ENCODE data around the gene AGBL5.

Gene AGBL5

DNA sequence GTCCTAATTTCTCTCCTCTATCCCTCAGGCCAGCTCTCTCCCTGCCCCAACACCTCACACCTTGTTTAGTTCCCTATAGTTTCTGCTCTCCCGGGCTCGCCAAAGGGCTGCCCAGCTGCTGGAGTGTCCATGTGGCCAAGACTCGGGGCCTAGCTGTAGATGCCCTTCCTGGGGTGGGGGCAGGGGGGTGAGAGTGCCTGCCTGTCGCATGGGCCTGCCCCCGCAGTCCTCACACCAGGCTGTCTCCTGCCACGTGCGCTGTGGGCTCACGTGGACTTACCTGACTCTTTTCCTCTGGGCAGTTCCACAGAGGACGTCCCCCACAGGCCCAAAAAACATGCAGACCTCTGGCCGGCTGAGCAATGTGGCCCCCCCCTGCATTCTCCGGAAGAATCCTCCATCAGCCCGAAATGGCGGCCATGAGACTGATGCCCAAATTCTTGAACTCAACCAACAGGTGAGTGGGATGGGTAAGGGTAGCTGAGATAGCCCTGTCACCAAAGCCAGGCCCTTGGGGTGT lies 26.1 kb upstream of the AGBL5 start:
- DNase-seq: no peak

DNA sequence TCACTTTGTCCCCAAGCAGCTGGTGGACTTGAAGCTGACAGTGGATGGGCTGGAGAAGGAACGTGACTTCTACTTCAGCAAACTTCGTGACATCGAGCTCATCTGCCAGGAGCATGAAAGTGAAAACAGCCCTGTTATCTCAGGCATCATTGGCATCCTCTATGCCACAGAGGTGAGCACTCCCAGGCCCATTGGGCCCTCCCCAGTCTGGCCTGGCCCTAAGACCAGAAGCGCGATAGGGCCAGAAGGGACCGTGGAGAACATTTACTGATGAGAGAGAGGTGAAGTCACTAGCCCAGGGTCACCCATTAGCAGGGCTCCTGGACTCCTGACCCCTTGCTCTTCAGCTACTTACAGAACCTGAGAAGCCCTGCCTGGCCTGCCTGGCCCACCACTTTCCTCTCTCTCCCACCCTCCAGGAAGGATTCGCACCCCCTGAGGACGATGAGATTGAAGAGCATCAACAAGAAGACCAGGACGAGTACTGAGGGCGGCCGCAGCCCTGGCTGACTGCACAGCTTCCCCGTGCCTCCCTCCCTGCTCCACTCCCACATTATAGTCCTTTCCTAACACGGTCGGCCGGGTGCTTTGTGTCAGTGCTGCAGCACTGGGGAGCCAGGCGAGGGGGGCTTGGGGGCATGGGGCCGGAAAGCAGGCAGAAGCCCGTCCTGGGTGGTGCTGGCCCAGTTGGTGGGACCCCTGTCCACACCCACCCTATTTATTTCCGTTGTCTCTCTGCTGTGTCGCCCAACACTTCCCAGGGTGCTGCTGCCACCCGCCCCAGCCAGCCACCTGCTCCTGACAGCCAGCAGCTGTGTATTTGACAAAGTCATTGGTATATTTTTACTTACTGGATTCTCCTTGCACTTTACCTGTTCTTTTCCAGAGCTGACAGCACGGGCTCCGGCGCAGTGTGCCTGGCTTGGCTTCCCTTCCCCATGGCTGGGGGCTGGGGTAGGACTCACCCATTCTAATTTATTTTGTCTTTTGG lies 25.3 kb upstream of the AGBL5 start:
- no peak for DNase-seq

DNA sequence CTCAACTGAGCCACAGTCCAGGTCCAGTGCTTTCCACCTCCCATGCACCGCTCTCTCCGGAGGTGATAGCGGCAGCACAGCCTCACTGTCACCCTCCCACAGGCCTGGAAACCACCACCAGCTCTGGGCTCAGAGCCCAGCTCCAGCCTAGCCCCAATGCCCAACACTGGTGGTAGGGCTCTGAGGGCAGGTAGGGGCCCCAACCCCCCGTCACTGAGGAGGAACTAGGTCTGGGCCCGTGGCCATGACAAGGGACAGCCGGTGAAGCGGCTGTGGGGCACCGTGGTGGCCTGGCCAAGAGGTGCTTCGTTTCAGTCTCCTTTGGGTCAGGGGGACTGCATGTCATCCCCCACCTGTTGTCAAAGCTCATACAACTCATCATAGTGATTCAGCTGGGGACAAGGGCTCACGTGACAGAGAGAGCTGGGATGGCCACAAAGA lies 24.2 kb upstream of the AGBL5 start:
- DNase-seq: no peak

DNA sequence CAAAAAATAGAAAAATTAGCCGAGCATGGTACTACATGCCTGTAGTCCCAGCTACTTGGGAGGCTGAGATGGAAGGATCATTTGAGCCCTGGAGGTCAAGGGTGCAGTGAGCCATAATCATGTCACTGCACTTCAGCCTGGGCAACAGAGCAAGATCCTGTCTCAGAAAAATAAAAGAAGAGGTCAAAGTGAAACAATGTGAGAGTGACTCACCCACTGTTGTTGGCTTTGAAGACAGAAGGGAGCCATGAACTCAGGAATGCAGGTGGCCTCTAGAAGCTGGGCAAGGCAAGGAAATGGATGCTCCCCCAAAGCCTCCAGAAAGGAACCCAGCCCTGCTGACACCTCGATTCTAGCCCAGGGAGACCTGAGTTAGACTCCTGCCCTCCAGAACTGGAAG lies 22.4 kb upstream of the AGBL5 start:
- no peak for DNase-seq

DNA sequence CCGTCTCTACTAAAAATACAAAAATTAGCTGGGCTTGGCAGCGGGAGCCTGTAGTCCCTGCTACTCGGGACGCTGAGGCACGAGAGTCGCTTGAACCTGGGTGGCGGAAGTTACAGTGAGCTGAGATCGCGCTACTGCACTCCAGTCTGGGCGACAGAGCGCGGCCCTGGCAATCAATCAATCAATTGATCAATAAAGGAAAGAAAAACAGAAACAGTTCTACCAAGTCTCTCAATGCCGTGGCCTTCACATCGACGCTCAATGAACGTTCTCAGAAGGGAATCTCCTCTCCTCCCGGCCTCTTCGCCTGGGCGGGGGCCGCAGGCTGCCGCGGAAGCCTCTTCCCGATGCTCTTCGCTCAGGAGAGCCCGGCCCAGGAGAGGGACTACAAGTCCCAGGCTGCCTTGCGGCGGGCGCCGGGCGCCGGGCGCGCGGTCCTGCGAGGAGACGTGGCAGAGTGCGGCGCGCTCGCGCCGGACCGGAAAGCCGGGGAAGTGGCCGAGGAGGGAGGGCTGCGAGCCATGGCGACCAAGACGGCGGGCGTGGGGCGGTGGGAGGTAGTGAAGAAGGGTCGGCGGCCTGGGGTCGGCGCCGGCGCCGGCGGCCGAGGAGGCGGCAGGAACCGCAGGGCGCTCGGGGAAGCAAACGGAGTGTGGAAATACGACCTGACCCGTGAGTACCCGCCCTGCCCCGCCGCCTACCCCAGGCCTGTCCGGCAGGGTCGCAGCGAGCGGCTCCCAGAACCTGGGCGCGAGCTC lies 18.8 kb upstream of the AGBL5 start, which contains the start of gene TMEM214:
Gene TMEM214, plus strand, starts transcription at position 471 of the 758 bp plus-strand sequence. Its CDS starts 51 bp downstream, at position 522.
- DNase-seq: peak; percentile 88

DNA sequence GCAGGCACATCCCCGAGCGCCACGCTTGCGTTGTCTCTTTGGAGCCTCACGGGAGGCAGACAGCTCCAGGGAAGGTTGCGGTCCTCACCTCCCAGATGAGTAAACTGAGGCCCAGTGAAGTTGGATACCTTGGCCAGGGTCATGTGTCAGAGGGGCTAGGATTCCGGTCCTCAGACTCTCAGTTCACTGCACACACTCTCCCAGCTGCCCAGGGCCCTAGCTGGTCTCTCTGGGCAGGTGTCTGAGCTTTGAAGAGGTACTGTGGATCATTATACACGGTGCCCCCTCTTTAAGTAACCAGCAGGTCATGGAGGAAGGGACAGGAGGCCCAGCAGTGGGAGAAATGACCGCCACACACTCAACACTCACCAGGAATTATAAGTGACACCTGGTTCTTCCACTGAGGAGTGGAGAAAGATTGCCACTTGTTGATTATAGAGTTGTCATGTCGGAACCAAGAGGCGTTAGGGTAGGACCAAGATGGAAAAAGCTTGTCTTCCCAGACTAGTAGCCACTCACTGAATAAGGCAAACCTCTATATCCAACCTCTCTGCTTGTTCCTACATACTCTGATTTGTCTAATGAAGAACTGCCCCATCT lies 18.1 kb upstream of the AGBL5 start:
- no peak for DNase-seq

DNA sequence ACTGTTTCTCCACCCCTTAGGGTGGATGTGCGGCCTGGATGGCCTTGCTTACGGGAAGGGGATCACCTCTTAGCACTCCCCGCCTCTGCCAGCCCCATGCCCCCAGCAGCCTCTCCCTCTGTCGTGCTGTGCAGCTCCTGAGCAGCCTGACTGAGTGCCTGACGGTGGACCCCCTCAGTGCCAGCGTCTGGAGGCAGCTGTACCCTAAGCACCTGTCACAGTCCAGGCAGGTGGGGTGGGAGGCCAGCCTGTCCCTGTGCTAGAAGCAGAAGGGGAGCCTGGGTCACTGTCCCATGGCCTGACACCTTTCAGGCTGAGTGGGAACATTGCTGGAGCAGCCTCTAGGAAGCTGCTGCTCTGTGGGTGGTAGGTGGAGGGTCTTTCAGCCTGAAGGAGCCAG lies 13.5 kb upstream of the AGBL5 start:
- DNase-seq: no peak

DNA sequence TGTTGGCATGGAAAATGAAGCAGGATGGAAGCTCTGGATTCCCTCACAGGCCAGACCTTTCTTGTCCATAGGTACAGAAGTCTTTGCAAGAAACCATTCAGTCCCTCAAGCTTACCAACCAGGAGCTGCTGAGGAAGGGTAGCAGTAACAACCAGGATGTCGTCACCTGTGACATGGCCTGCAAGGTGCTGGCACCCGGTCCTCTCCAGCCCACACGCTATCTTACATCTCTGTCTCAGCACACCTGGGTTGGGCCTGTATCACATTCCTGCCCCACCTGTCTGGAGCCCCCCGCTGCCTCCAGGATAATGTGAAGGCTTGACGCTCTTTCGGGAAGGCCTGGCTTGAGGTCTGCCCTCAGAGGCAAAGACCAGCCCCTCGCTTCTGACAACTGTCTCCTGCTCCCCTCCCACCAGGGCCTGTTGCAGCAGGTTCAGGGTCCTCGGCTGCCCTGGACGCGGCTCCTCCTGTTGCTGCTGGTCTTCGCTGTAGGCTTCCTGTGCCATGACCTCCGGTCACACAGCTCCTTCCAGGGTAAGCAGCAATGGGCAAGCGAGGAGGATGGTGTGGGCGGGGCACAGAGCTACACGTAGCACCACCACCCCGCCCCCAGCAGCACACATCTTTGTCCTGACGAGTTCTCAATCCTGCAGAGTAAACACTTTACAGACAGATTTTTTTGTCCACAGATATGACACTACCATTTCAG lies 12.7 kb upstream of the AGBL5 start:
- DNase-seq: no peak

DNA sequence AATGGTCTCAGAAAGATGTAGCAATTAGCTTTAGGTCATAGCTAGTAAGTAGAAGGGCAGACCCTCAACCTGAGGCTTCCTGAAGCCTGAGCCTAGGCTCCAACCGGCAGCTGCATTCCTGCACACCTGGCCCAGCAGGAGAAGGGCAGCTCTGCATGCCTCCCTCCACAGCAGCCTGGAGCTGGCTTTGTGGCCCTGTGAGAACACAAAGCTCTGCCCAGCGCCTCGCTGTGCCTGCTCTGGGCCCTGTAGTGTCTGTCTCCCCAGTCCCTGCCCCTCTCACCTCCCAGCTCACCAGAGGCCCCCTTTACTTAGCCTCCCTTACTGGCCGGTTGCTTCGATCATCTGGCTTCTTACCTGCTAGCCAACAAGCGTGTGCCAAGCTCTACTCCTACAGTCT lies 12.0 kb upstream of the AGBL5 start:
- no peak for DNase-seq

DNA sequence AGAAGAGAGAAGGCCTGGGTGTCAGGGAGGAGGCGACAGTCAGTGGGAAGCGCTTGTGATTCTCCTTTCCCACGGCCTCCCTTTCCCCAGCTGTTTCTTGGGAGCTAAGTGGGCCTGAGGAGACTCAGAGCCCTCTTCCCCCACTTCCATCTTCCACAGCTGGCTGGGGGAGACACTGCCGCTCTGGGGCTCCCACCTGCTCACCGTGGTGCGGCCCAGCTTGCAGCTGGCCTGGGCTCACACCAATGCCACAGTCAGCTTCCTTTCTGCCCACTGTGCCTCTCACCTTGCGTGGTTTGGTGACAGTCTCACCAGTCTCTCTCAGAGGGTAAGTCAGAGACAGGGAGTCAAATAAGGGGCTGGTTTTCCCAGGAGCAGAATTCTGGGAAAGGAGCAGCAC lies 11.6 kb upstream of the AGBL5 start:
- DNase-seq: no peak

DNA sequence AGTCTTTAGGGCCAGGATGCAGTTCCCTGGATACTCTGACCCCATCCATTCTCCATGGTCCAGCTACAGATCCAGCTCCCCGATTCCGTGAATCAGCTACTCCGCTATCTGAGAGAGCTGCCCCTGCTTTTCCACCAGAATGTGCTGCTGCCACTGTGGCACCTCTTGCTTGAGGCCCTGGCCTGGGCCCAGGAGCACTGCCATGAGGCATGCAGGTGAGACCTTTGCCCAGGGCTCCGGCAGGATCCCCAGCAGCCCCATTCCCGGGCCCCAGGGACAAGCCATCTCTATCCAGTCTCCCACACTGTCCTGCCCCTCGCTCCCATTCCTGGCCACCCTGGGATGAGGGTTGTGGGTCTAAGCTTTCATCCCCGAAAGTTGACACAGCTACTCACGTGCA lies 11.2 kb upstream of the AGBL5 start:
- DNase-seq: no peak

DNA sequence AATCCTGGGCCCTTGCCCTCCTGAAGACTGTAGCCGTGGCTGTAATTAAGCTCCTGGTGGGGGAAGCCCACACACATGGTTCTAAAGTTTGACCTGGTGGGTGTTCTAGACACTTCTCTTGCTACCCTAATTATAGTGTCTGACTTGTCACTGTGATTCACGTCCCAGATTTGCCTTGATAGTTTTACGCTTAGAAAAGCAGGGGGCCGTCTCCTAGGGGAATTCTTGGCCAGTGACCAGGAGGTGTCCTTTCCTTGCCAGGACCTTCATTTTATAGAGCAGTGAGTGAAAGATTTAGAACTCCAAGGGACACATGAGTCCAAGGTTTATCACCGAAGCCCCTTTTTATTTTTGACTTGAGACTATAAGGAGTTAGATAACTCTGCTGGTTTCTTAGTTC lies 9.7 kb upstream of the AGBL5 start:
- DNase-seq: no peak

DNA sequence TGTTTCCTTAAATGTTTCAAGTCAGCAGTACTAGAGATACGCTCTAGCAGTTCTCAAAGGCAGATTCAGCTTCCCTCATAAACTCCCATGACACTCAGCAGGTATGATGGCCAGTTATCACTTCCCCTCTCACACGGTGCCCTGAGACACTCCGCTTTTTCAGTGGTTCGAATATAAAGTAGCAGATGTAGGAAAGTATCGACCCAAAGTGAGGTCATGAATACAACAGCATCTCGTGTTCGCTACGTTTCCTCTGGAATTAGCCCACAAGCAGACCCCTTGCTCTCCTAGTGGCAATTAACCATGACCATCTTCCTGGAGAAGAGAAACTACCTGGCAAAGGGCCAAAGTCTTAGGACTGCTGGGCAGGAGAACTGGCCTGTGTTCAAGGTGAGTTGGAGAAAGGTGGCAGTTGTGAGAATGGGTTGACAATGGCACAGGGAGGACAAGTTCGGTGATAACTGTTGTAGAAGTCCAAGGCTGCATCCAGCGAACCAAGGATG lies 9.3 kb upstream of the AGBL5 start:
- DNase-seq: no peak

DNA sequence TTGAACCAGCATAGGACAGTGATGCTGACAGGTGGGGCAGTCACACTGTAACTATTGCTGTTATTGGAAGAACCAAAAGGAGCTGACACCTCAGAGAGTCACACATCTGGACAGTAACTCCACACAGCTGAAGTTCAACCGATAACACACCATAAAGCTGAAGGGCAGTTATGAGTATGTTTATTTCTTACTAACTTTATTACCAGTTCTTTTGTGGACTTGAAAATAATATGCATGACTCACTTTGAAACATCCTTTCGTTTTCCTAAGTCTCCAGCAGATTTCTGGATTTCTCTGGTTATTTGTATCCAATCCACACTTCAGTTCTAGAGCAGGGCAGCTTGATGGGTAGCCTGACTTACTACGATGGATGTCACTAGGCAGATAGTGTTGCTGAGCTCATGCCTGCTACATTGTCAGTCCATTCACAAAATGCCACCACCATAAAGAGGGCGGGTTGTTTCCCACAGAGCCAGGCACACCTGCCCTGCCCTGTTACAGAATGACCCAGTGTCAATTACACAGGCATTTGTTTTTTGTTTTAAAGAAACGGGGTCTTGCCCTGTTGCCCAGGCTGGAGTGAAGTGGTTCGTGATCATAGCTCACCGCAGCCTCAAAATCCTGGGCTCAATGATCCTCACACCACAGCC lies 8.4 kb upstream of the AGBL5 start:
- no peak for DNase-seq

DNA sequence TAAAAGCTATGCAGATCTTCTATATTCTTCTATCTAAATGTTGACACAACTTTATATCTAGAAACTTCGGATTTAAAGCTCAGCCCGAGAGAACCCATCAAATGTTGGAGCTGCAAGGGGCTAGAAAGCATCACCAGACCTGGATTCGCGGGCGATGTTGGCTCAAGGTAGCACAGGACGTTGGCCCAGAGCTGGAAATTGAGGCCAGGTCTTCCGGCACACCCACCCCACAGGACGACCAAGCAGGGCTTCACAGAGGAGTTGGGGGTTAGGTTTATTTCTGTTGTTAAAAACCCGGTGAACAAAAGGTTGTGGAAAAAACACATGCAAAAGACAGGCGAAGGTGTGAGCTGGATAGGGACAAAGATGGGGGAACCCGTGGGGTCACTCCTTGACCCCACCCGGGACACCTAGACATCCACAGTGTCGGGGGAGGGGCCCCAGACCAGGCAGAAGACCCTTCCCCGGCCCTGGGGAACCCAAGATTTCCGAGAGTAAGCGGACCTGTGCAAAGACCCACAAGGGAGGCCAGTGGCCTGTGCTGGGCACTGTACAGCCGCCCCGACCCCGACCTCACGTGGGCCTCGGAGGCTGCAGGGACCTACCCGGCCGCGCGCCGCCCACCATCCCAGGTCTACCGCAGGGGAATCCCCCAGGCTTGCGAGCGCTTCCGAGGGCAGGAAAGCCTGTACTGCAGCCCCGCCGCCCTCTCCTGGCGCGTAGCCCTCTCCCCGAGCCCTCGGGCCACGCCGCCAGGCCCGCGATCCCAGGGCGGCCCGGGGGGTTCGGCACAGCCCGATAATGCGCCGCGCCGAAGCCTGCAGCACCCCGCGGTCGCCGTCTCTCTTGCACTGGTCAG lies 1.8 kb upstream of the AGBL5 start:
- DNase-seq: peak; percentile 81

DNA sequence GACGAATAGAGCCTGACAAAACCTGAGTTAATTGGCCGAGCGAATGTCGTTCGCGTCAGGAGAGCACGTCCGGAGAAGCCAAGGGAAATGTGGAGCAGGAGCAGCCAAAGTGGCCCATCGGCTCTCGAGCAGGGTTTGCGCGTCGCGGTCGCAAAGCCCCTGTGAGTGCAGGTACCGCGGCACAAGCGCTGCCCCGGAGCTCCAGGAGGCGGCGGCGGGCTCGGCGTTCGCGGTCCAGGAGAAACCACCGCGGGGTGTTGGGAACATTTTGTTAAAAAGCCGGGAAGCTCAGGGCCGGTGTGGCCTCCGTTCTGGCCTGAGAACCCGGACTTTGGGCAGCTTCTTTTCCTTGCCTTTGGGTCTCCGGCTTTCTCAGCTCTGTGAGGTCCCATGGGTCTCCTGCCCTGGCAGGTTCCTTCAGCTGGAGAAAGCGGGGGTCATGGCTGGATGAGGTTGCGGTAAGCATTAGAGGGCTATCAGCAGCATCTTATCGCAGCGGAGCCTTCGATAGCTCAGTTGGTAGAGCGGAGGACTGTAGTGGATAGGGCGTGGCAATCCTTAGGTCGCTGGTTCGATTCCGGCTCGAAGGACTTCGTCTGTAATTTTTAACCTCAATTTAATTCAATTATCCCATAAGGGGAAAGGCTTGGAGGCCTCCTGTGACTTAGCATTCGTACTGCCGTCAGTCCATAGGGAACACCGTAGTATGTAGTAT lies 1.0 kb upstream of the AGBL5 start:
- DNase-seq: peak; percentile 96

DNA sequence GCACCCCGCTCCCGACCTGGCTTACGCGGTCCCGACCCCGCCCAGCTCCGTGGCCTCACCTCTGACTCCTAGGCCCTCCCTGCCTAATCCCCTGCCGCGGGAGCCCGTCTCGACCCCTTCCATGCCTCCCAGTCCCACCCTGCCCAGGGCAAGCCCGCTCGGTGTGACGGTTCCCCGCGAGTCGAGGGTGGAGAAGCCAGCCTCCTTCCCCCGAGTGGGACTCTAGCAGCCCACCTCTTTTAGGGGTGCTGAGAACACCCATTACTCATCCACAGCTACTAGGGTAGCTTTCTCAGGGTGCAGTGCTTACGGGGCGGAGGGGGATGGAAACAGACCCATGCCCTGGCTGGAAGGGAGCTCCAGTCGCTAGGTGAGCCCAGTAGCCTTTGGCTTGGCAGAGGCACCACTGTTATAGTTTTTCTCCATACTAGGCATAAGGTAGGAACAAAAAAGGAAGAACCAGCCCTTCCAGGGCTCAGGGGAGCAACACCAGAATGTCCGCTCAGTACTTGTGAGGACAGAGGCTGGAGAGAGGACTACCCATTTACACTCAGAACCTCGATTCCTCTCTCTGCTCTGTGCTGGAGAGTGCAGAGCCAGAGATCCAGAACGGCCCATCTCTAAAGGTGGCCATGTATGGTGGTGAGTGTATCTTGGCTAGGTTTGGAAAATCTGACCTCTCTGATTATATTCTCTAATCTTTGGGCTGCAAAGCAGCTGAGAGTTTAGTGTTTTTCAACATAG lies 606 bp downstream of the AGBL5 start:
- peak; percentile 61 for DNase-seq

DNA sequence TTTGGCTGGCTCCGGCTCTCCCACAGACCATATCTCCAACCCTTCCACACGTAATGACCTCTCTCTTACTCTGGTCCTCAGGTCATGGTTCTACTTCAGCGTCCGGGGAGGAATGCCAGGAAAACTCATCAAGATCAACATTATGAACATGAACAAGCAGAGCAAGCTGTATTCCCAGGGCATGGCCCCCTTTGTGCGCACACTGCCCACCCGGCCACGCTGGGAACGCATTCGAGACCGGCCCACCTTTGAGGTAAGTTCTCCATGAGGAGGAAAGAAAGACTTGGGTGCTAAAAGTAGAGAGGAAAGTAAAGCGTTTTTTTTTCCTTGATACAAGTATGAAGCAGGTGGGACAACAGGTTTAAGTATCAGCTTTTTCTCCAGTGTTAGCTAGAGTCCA lies 1.9 kb downstream of the AGBL5 start:
- no peak for DNase-seq

DNA sequence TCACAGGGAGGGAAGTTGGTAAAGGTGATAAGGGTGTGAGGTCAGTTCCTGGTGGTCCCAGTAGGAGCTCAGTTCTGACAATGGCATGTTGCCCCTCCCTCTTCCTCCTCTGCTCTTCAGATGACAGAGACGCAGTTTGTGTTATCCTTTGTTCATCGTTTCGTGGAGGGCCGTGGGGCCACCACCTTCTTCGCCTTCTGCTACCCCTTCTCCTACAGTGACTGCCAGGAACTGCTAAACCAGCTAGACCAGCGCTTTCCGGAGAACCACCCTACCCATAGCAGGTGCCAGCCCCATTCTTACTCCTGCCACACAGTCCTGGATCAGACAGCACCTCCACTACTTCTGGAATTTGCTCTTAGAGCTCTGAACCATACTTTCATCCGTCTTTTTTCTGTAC lies 2.3 kb downstream of the AGBL5 start:
- DNase-seq: no peak
